HCEC 1CT (cell line): ENCODE data around the gene TP53I13.
"Not testable (repeated sequence)": the region's sequence is repeated elsewhere in the genome, so short reads cannot be mapped to it uniquely, and the experiment has no call there.

Source experiments
- DNase-seq: peaks from one replicate; pipeline ENCODE4 v3.0.0-alpha.2; 2017

TP53I13 gene

GRCh38 chr17:29568331-29569244, at the start of gene TP53I13:
TP53I13 (plus strand) TSS chr17:29568701; CDS start chr17:29568759, 58 bp downstream.
- peak; percentile 71 for DNase-seq

- DNase-seq: no peak
Measured at GRCh38 chr17:29524692-29525091, 43.8 kb upstream of the TP53I13 start.

GRCh38 chr17:29526322-29526721, 42.2 kb upstream of the TP53I13 start:
- no peak for DNase-seq

- no peak for DNase-seq
Measured at GRCh38 chr17:29533976-29534375, 34.5 kb upstream of the TP53I13 start.

GRCh38 chr17:29544066-29544465, 24.4 kb upstream of the TP53I13 start:
- no peak for DNase-seq

GRCh38 chr17:29546085-29546484, 22.4 kb upstream of the TP53I13 start:
- DNase-seq: no peak

GRCh38 chr17:29546830-29547229, 21.7 kb upstream of the TP53I13 start:
- no peak for DNase-seq

- no peak for DNase-seq
Measured at GRCh38 chr17:29549177-29549923, 19.2 kb upstream of the TP53I13 start.

GRCh38 chr17:29555840-29556239, 12.7 kb upstream of the TP53I13 start:
- no peak for DNase-seq

GRCh38 chr17:29557085-29557738, 11.3 kb upstream of the TP53I13 start:
- peak; percentile 9 for DNase-seq

GRCh38 chr17:29557739-29558116, 10.8 kb upstream of the TP53I13 start:
- DNase-seq: no peak

- not testable (repeated sequence) for DNase-seq
Measured at GRCh38 chr17:29558139-29558538, 10.4 kb upstream of the TP53I13 start.

- DNase-seq: no peak
Measured at GRCh38 chr17:29559640-29560039, 8.9 kb upstream of the TP53I13 start.

- no peak for DNase-seq
Measured at GRCh38 chr17:29560316-29560715, 8.2 kb upstream of the TP53I13 start.

- DNase-seq: no peak
Measured at GRCh38 chr17:29561554-29562517, 6.7 kb upstream of the TP53I13 start.

GRCh38 chr17:29562615-29563014, 5.9 kb upstream of the TP53I13 start:
- DNase-seq: no peak

GRCh38 chr17:29563816-29564215, 4.7 kb upstream of the TP53I13 start:
- DNase-seq: no peak

- no peak for DNase-seq
Measured at GRCh38 chr17:29565643-29566472, 2.6 kb upstream of the TP53I13 start.

GRCh38 chr17:29566473-29567303, 1.8 kb upstream of the TP53I13 start, which contains the start of gene ABHD15:
ABHD15 (minus strand) TSS chr17:29567037; CDS start chr17:29566966, 71 bp downstream.
- peak; percentile 70 for DNase-seq

GRCh38 chr17:29567304-29567553, 1.3 kb upstream of the TP53I13 start:
- no peak for DNase-seq
